Thyroid gland (tissue), 4 donors: ENCODE results near the gene TAPBP. TPM values are rescaled to one million over a fixed set of nuclear protein-coding genes. Genes with fewer than 3 reads are reported as not detected.
A peak's percentile ranks its signal among the peaks of the same experiment; 100 is the strongest.

ENCODE experiments used
- DNase-seq, 2 donors: peaks; one replicate each; pipeline ENCODE4 v3.0.0-alpha.2; 2019
- H3K27ac ChIP-seq, 3 donors: fragments of 200-600 bp; sonication (generic); 1 replicate in 2 of 3; 2 replicates in 1 of 3; pipeline ENCODE4 v1.5.1; 2016 to 2019; ENCODE audit warnings: mild to moderate bottlenecking in 1 of 3, moderate library complexity in 1 of 3
- H3K27me3 ChIP-seq: fragments of 200-600 bp; sonication (generic); one replicate; pipeline ENCODE4 v1.5.1; 2019
- H3K36me3 ChIP-seq, 2 donors: fragments of 200-600 bp; sonication (generic); one replicate each; pipeline ENCODE4 v1.5.1; 2016 to 2019
- H3K4me1 ChIP-seq, 2 donors: fragments of 200-600 bp; sonication (generic); one replicate each; pipeline ENCODE4 v1.5.1; 2017 to 2019
- H3K4me3 ChIP-seq, 3 donors: fragments of 200-600 bp; sonication (generic); replicated peaks in 1 of 3; 1 replicate in 2 of 3; 2 replicates in 1 of 3; pipeline ENCODE4 v1.5.1; 2016; ENCODE audit warnings: mild to moderate bottlenecking in 1 of 3
- H3K9me3 ChIP-seq: fragments of 200-600 bp; sonication (generic); one replicate; pipeline ENCODE4 v1.5.1; 2017
- CTCF ChIP-seq, 6 experiments: fragments of 200-600 bp in 3 of 6; fragments of 450-650 bp in 3 of 6; sonication (generic) in 3 of 6; IDR thresholded peaks; one replicate each; pipeline ENCODE4 v1.5.1; 2016 to 2019; ENCODE audit warnings: antibody characterized with exemption in 6 of 6, mild to moderate bottlenecking in 2 of 6, inconsistent platforms in 1 of 6, moderate library complexity in 1 of 6
- POLR2A ChIP-seq, 2 donors: fragments of 450-650 bp; IDR thresholded peaks; one replicate each; pipeline ENCODE4 v1.6.1; 2017; ENCODE audit warnings: antibody characterized with exemption in 2 of 2, mild to moderate bottlenecking in 2 of 2, moderate library complexity in 1 of 2
- WGBS, 2 donors: methylation state at CpG; one replicate each; pipeline ENCODE4 v1.1.5; 2017; 5-methylcytosine and 5-hydroxymethylcytosine counted together
- intact Hi-C: fragments of 100-400 bp; cut with DNase I; formaldehyde crosslinking; loops from one replicate; pipeline ENCODE4 v1.15.1; 2023
- total RNA-seq, 4 donors: library from RNA; depleted of rRNA; stranded (reverse); fragments of >200 nt; gene quantifications; one replicate each; pipeline ENCODE4 v1.2.3, GENCODE V29; 2016

The TAPBP gene
- total RNA-seq, 4 donors from 2014 or later: 86.4 to 151 (median 132) TPM

- Histone ChIP-seq H3K36me3 (peaks cover 18 to 25% of the 10 kb centered on the region in 2 donors), H3K4me3 (no peak overlapping the region), H3K27ac (peak overlapping the region in 1 of 3 donors; percentile 99), H3K27me3 (no peaks in the 10 kb centered on the region), H3K4me1 (peaks cover 24 to 58% of the 10 kb centered on the region in 2 donors), H3K9me3 (no peaks in the 10 kb centered on the region)
- 88 to 93% methylated on average over 13 to 14 of the region's 17 CpGs for whole genome bisulfite sequencing, 2 donors
- TF ChIP-seq POLR2A (IDR thresholded peaks at IDR 0.05): no peak
- no peak for TF ChIP-seq CTCF (IDR thresholded peaks at IDR 0.05)
- intact Hi-C loops: no loop called here
- DNase-seq: no peak
Measured at GRCh38 chr6:33315793-33316602, 2.1 kb upstream of the TAPBP start.

- H3K4me3 ChIP-seq: peak overlapping the region in 2 of 3 donors; percentile 35 to 92
- TF ChIP-seq POLR2A (IDR thresholded peaks at IDR 0.05) (peak in 1 of 2 donors; percentile 42), CTCF (IDR thresholded peaks at IDR 0.05) (no peak)
- H3K27me3 ChIP-seq: no peaks in the 10 kb centered on the region
- H3K27ac ChIP-seq: peak overlapping the region; percentile 94 to 99 (median 98)
- DNase-seq: peak; percentile 80 to 83
- H3K4me1 ChIP-seq: peaks cover 24 to 51% of the 10 kb centered on the region in 2 donors
- no peaks in the 10 kb centered on the region for H3K9me3 ChIP-seq
- 41 to 42% methylated on average over 33 to 46 of the region's 47 CpGs for WGBS, 2 donors
- intact Hi-C loops: no loop called here
- H3K36me3 ChIP-seq: peaks cover 10 to 18% of the 10 kb centered on the region in 2 donors
Measured at GRCh38 chr6:33314943-33315792, 1.3 kb upstream of the TAPBP start.

GRCh38 chr6:33314515-33314942, 651 bp upstream of the TAPBP start:
- intact Hi-C loops: no loop called here
- H3K4me1 ChIP-seq: peaks cover 24 to 48% of the 10 kb centered on the region in 2 donors
- H3K27me3 ChIP-seq: no peaks in the 10 kb centered on the region
- peaks cover 4 to 12% of the 10 kb centered on the region in 2 donors for H3K36me3 ChIP-seq
- peak overlapping the region; percentile 19 to 92 (median 35) for H3K4me3 ChIP-seq
- peak; percentile 56 to 59 for DNase-seq
- peak overlapping the region; percentile 94 to 99 (median 98) for H3K27ac ChIP-seq
- H3K9me3 ChIP-seq: no peaks in the 10 kb centered on the region
- TF ChIP-seq CTCF (IDR thresholded peaks at IDR 0.05) (no peak), POLR2A (IDR thresholded peaks at IDR 0.05) (no peak)
- WGBS, 2 donors: 3 to 6% methylated on average over 10 of the region's 10 CpGs

- DNase-seq: peak; percentile 37 to 45
- peaks cover 24 to 40% of the 10 kb centered on the region in 2 donors for H3K4me1 ChIP-seq
- no peaks in the 10 kb centered on the region for H3K36me3 ChIP-seq
- peak overlapping the region; percentile 19 to 92 (median 35) for H3K4me3 ChIP-seq
- H3K27ac ChIP-seq: peak overlapping the region; percentile 94 to 99 (median 98)
- WGBS, 2 donors: 0 to 1% methylated on average over 13 to 33 of the region's 33 CpGs
- intact Hi-C loops: no loop called here
- H3K27me3 ChIP-seq: no peaks in the 10 kb centered on the region
- H3K9me3 ChIP-seq: no peaks in the 10 kb centered on the region
- TF ChIP-seq CTCF (IDR thresholded peaks at IDR 0.05) (no peak), POLR2A (IDR thresholded peaks at IDR 0.05) (no peak)
Measured at GRCh38 chr6:33313105-33313708, 671 bp downstream of the TAPBP start.
